ENCODE results near the gene STPG1.

STPG1 gene

DNA sequence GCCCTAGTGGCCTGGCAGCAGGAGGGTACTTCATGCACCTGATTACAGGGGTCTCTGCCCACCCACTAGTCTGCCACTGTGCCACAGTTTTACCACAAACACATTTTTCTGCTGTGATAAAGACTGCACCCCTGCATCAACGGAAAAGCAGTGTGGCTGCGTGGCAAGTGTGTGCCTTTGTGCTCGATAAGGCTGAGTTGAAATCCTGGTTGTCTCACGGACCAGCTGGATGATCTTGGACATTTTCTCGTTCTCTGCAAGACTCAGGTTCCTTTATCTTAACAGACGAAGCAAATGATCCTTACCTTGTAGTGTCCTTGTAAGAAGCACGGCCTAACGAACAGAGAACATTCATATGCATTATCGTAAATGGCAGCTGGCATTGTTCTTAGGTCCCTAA is 84.3 kb downstream of the STPG1 start:
- TF ChIP-seq EZH2phosphoT487 (conservative IDR thresholded peaks at IDR 0.05; ENCODE audit: low read length): no peak
- no peak for TF ChIP-seq CTCF (IDR thresholded peaks at IDR 0.05; ENCODE audit: insufficient read depth, low read length, poor library complexity, severe bottlenecking)
- Histone ChIP-seq H3K9me2 (replicated peaks; ENCODE audit: insufficient read depth, low read length) (no peaks in the 10 kb centered on the region), H2AFZ (ENCODE audit: low read depth, low read length, severe bottlenecking) (no peak overlapping the region), H3K9ac (ENCODE audit: low read length) (no peak overlapping the region), H3F3A (ENCODE audit: insufficient read depth) (no peaks in the 10 kb centered on the region), H4K20me1 (ENCODE audit: low read depth, low read length) (no peaks in the 10 kb centered on the region), H3K27me3 (ENCODE audit: low read length) (no peaks in the 10 kb centered on the region), H3K27ac (ENCODE audit: low read depth, low read length) (no peak overlapping the region), H3K79me2 (ENCODE audit: insufficient read depth, low read length) (no peaks in the 10 kb centered on the region), H3K9me3 (ENCODE audit: insufficient read depth, low read length) (no peaks in the 10 kb centered on the region), H3K4me2 (ENCODE audit: low read depth, low read length, poor library complexity, severe bottlenecking) (no peak overlapping the region), H3K4me3 (ENCODE audit: insufficient read depth, low read length, poor library complexity, severe bottlenecking) (no peak overlapping the region), H3K36me3 (ENCODE audit: low read length) (no peaks in the 10 kb centered on the region)

- H3K4me3 ChIP-seq (ENCODE audit: insufficient read depth, low read length, poor library complexity, severe bottlenecking): no peak overlapping the region
- no peaks in the 10 kb centered on the region for H3K9me2 ChIP-seq (replicated peaks; ENCODE audit: insufficient read depth, low read length)
- H3K27me3 ChIP-seq (ENCODE audit: low read length): no peaks in the 10 kb centered on the region
- TF ChIP-seq CTCF (IDR thresholded peaks at IDR 0.05; ENCODE audit: insufficient read depth, low read length, poor library complexity, severe bottlenecking): no peak
- no peak for TF ChIP-seq EZH2phosphoT487 (conservative IDR thresholded peaks at IDR 0.05; ENCODE audit: low read length)
- no peak overlapping the region for H3K9ac ChIP-seq (ENCODE audit: low read length)
- H3K4me2 ChIP-seq (ENCODE audit: low read depth, low read length, poor library complexity, severe bottlenecking): no peak overlapping the region
- no peaks in the 10 kb centered on the region for H4K20me1 ChIP-seq (ENCODE audit: low read depth, low read length)
- H3K79me2 ChIP-seq (ENCODE audit: insufficient read depth, low read length): no peaks in the 10 kb centered on the region
- H3K36me3 ChIP-seq (ENCODE audit: low read length): no peaks in the 10 kb centered on the region
- H3F3A ChIP-seq (ENCODE audit: insufficient read depth): no peaks in the 10 kb centered on the region
- H3K9me3 ChIP-seq (ENCODE audit: insufficient read depth, low read length): no peaks in the 10 kb centered on the region
- no peak overlapping the region for H3K27ac ChIP-seq (ENCODE audit: low read depth, low read length)
- H2AFZ ChIP-seq (ENCODE audit: low read depth, low read length, severe bottlenecking): no peak overlapping the region
Observed at GRCh38 chr1:24327891-24328290, 85.7 kb downstream of the STPG1 start.

- H3F3A ChIP-seq (ENCODE audit: insufficient read depth): no peaks in the 10 kb centered on the region
- no peak overlapping the region for H3K4me2 ChIP-seq (ENCODE audit: low read depth, low read length, poor library complexity, severe bottlenecking)
- H3K9me3 ChIP-seq (ENCODE audit: insufficient read depth, low read length): no peaks in the 10 kb centered on the region
- H4K20me1 ChIP-seq (ENCODE audit: low read depth, low read length): no peaks in the 10 kb centered on the region
- H3K79me2 ChIP-seq (ENCODE audit: insufficient read depth, low read length): no peaks in the 10 kb centered on the region
- no peak overlapping the region for H3K9ac ChIP-seq (ENCODE audit: low read length)
- H3K27me3 ChIP-seq (ENCODE audit: low read length): no peaks in the 10 kb centered on the region
- H3K9me2 ChIP-seq (replicated peaks; ENCODE audit: insufficient read depth, low read length): no peaks in the 10 kb centered on the region
- TF ChIP-seq EZH2phosphoT487 (conservative IDR thresholded peaks at IDR 0.05; ENCODE audit: low read length) (no peak), CTCF (IDR thresholded peaks at IDR 0.05; ENCODE audit: insufficient read depth, low read length, poor library complexity, severe bottlenecking) (no peak)
- H2AFZ ChIP-seq (ENCODE audit: low read depth, low read length, severe bottlenecking): no peak overlapping the region
- no peak overlapping the region for H3K4me3 ChIP-seq (ENCODE audit: insufficient read depth, low read length, poor library complexity, severe bottlenecking)
- no peaks in the 10 kb centered on the region for H3K36me3 ChIP-seq (ENCODE audit: low read length)
- no peak overlapping the region for H3K27ac ChIP-seq (ENCODE audit: low read depth, low read length)
Observed at GRCh38 chr1:24327486-24327885, 86.1 kb downstream of the STPG1 start.

Data from SU-DHL-6 (cell line).